Caco-2 (cell line): ENCODE measurements around the gene CDSN. TPM values are rescaled to one million over a fixed set of nuclear protein-coding genes. Genes with fewer than 3 reads are reported as not detected.

Source experiments
- BruUV-seq: library from RNA; stranded (reverse); fragments of 400-500 nt; replicated peaks from 2 replicates; lab custom pipeline; 2021; lab: Mats Ljungman, UMichigan
- CTCF ChIA-PET: fragments of 300-600 bp; sonication (Branson Sonifier 250); formaldehyde crosslinking; loops from one replicate; lab custom pipeline; 2022; ENCODE audit warnings: antibody characterized with exemption; lab: Charles Lee
- POLR2A ChIA-PET: fragments of 300-600 bp; sonication (Branson Sonifier 250); formaldehyde crosslinking; loops from one replicate; lab custom pipeline; 2022; ENCODE audit warnings: antibody characterized with exemption; lab: Charles Lee
- DNase-seq, 2 experiments: peaks; one replicate each; pipeline versions ENCODE4 v3.0.0 to v3.0.0-alpha.2; 2020 to 2022
- H3K27me3 ChIP-seq: replicated peaks from 2 replicates; pipeline ENCODE4 v1.6.0; 2011; ENCODE audit warnings: low read length; ENCODE audit not compliant: control insufficient read depth, insufficient read depth
- H3K36me3 ChIP-seq: 2 replicates; pipeline ENCODE4 v1.5.1; 2011; ENCODE audit warnings: low read length; ENCODE audit not compliant: control insufficient read depth, insufficient read depth
- H3K4me1 ChIP-seq: fragments of 250-450 bp; sonication (Bioruptor Pico); 2 replicates; pipeline ENCODE4 v1.5.1; 2020; ENCODE audit warnings: mild to moderate bottlenecking
- H3K4me3 ChIP-seq: 2 replicates; pipeline ENCODE4 v1.5.1; 2011; ENCODE audit warnings: low read depth, mild to moderate bottlenecking, control low read depth, low read length
- H3K9me3 ChIP-seq: fragments of 250-450 bp; sonication (Bioruptor Pico); 2 replicates; pipeline ENCODE4 v1.5.1; 2020; ENCODE audit warnings: mild to moderate bottlenecking, moderate library complexity
- H3K27ac Mint-ChIP-seq: one replicate; pipeline ENCODE4 v1.8.0; 2022; ENCODE audit warnings: mixed read lengths; ENCODE audit not compliant: unreplicated experiment
- H3K27me3 Mint-ChIP-seq: one replicate; pipeline ENCODE4 v1.8.0; 2022; ENCODE audit warnings: mixed read lengths; ENCODE audit not compliant: insufficient read depth, unreplicated experiment
- H3K36me3 Mint-ChIP-seq: one replicate; pipeline ENCODE4 v1.8.0; 2022; ENCODE audit warnings: mild to moderate bottlenecking, mixed read lengths; ENCODE audit not compliant: insufficient read depth, unreplicated experiment
- H3K4me1 Mint-ChIP-seq: one replicate; pipeline ENCODE4 v1.8.0; 2022; ENCODE audit warnings: low read depth, mixed read lengths; ENCODE audit not compliant: unreplicated experiment
- H3K4me3 Mint-ChIP-seq: one replicate; pipeline ENCODE4 v1.8.0; 2022; ENCODE audit warnings: mild to moderate bottlenecking, moderate library complexity, mixed read lengths; ENCODE audit not compliant: unreplicated experiment
- H3K9me3 Mint-ChIP-seq: one replicate; pipeline ENCODE4 v1.8.0; 2022; ENCODE audit warnings: mixed read lengths; ENCODE audit not compliant: unreplicated experiment
- intact Hi-C: fragments of 100-400 bp; cut with micrococcal nuclease; formaldehyde crosslinking; loops from one replicate; pipeline ENCODE4 v1.10.0; 2022; ENCODE audit not compliant: unreplicated experiment
- total RNA-seq: library from RNA; stranded (reverse); gene quantifications from 2 replicates; pipeline ENCODE4 v1.2.3, GENCODE V29; 2022
- TF ChIP-seq, protein P1 (sequence below), 2 experiments: fragments of 200-600 bp in 1 of 2; IDR thresholded peaks; 1 replicate in 1 of 2; 2 replicates in 1 of 2; pipeline versions ENCODE4 v1.5.1 to v1.8.0; 2011 to 2022; ENCODE audit warnings: antibody characterized with exemption in 1 of 2, control low read depth in 1 of 2, inconsistent platforms in 1 of 2, low read depth in 1 of 2, low read length in 1 of 2, mild to moderate bottlenecking in 1 of 2, moderate library complexity in 1 of 2; ENCODE audit not compliant: insufficient read depth in 1 of 2, severe bottlenecking in 1 of 2, unreplicated experiment in 1 of 2

CDSN gene
- total RNA-seq, 1 experiment from 2014 or later = not detected

DNA sequence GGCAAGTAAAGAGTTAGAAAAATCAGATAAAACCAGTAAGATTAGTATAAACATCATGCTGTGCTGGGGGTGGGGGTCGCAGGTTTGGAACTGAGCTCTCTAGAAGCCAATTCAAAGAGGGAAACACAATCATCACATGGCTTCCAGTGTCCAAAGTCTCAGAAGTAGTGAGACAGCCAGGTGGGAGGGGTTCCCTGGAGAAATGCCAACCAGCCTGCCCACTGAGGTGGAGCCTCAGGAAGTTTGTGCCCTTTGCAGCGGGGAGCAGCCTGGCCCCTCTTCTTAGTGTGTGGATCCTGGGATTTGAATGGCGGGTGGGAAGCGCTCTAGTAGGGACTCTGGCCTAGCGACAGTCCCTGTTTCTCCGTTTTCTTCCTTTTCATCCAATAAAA lies 29.3 kb downstream of the CDSN start:
- TF ChIP-seq, protein P1, sequence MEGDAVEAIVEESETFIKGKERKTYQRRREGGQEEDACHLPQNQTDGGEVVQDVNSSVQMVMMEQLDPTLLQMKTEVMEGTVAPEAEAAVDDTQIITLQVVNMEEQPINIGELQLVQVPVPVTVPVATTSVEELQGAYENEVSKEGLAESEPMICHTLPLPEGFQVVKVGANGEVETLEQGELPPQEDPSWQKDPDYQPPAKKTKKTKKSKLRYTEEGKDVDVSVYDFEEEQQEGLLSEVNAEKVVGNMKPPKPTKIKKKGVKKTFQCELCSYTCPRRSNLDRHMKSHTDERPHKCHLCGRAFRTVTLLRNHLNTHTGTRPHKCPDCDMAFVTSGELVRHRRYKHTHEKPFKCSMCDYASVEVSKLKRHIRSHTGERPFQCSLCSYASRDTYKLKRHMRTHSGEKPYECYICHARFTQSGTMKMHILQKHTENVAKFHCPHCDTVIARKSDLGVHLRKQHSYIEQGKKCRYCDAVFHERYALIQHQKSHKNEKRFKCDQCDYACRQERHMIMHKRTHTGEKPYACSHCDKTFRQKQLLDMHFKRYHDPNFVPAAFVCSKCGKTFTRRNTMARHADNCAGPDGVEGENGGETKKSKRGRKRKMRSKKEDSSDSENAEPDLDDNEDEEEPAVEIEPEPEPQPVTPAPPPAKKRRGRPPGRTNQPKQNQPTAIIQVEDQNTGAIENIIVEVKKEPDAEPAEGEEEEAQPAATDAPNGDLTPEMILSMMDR (IDR thresholded peaks at IDR 0.05; ENCODE audit: insufficient read depth in 1 of 2, low read depth in 1 of 2, low read length in 1 of 2, severe bottlenecking in 1 of 2, unreplicated experiment in 1 of 2) = no peak
- POLR2A ChIA-PET = interaction anchor here (0.6 kb wide), 1 partner anchor 310 kb away, joined by 3 read pairs; no protein-coding TSS in a partner anchor

DNA sequence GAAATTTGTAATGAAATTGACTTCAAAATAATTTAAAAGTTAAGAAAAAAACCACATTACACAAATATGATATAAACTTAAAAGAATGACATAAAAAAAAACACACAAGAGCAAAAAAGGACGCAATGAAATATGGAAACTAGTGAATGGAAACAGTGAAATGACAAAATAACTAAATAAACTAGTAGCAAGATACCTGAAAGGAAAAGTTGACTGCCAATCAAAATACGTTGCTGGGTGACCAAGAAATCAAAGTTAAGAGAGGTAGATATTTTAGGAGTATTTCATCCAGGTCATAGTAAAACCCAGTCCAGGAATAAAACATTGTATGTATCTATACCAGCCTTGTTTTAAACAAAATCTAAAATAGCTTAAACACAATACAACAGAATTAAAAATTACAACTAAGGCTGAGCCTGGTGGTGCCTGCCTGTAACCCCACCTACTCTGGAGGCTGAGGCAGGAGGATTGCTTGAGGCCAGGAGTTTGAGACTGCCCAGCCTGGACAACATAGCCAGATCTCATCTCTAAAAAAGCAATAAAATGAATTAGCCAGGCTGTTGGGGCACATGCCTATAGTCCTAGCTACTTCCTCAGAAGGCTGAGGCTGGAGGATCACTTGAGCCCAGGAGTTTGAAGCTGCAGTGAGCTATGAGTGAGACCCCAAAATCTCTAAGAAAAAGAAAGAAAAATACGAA lies 29.8 kb downstream of the CDSN start:
- no peak overlapping the region for H3K4me3 ChIP-seq
- POLR2A ChIA-PET = no interaction called here
- Mint-ChIP-seq H3K4me1 (peaks cover 19% of the 10 kb centered on the region), H3K36me3 (no peaks in the 10 kb centered on the region), H3K9me3 (no peaks in the 10 kb centered on the region), H3K4me3 (no peak overlapping the region), H3K27ac (no peak overlapping the region), H3K27me3 (no peaks in the 10 kb centered on the region)
- CTCF ChIA-PET = interaction anchor here (0.8 kb wide), 1 partner anchor 11 kb away, joined by 3 read pairs; no protein-coding TSS in a partner anchor
- TF ChIP-seq, protein P1 (IDR thresholded peaks at IDR 0.05; ENCODE audit: insufficient read depth in 1 of 2, low read depth in 1 of 2, low read length in 1 of 2, severe bottlenecking in 1 of 2, unreplicated experiment in 1 of 2) = no peak
- no peaks in the 10 kb centered on the region for H3K9me3 ChIP-seq
- BruUV-seq = no TSS peak
- intact Hi-C loops = no loop called here
- H3K27me3 ChIP-seq = no peaks in the 10 kb centered on the region
- no peaks in the 10 kb centered on the region for H3K36me3 ChIP-seq
- no peak for DNase-seq
- peaks cover 26% of the 10 kb centered on the region for H3K4me1 ChIP-seq

More for the DNA sequence above, 29.3 kb downstream of the CDSN start:
- H3K4me1 ChIP-seq = peaks cover 26% of the 10 kb centered on the region
- Mint-ChIP-seq H3K36me3 (no peaks in the 10 kb centered on the region), H3K4me1 (peaks cover 20% of the 10 kb centered on the region), H3K9me3 (no peaks in the 10 kb centered on the region), H3K4me3 (no peak overlapping the region), H3K27ac (no peak overlapping the region), H3K27me3 (no peaks in the 10 kb centered on the region)
- no peaks in the 10 kb centered on the region for H3K27me3 ChIP-seq
- no peaks in the 10 kb centered on the region for H3K9me3 ChIP-seq
- H3K36me3 ChIP-seq = no peaks in the 10 kb centered on the region
- BruUV-seq = no TSS peak
- H3K4me3 ChIP-seq = no peak overlapping the region
- CTCF ChIA-PET = interaction anchor here (0.8 kb wide), 1 partner anchor 11 kb away, joined by 3 read pairs; no protein-coding TSS in a partner anchor
- intact Hi-C loops = no loop called here
- no peak for DNase-seq

DNA sequence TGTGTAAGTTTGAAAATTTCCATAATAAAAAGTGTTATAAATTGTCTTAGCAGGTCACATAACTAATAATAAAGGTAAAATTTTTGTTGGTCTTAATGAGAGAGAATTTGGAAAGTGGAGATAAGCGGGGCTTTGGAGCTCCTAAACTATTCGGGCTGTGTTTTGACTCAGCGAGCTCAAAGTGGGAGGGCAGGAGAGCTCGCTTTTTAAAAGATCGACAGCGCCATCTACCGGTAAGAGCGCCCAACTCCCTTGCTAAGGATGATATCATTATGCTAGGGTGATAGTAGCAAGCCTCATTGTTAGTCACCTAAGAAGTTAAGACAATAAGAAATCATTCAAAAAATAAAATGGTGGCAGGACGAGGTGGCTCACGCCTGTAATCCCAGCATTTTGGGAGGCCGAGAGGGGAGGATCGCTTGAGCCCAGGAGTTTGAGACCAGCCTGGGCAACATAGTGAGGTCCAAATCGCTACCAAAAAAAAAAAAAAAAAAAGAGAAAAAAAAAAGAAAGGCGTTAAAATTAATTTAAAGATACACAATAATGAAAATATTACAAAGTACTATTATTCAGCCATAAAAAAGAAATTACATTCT lies 32.7 kb downstream of the CDSN start:
- CTCF ChIA-PET = interaction anchor here (0.6 to 2.3 kb wide), 53 partner anchors 14 to 1742 kb away, joined by 3 to 66 read pairs (median 4); partner anchors contain the start of genes C6orf15, CDSN, DDR1 and DHX16
- H3K36me3 Mint-ChIP-seq = no peaks in the 10 kb centered on the region
- no peaks in the 10 kb centered on the region for H3K9me3 Mint-ChIP-seq
- H3K27me3 Mint-ChIP-seq = no peaks in the 10 kb centered on the region
- H3K27me3 ChIP-seq = no peaks in the 10 kb centered on the region
- no peak overlapping the region for H3K27ac Mint-ChIP-seq
- intact Hi-C loops = loop anchor here (1.0 to 10.0 kb wide), 5 partner anchors 29 to 605 kb away; partner anchors contain the start of genes FLOT1 and IER3
- POLR2A ChIA-PET = interaction anchor here (0.5 to 1.0 kb wide), 2 partner anchors 161 to 174 kb away, joined by 3 to 6 read pairs; partner anchors contain the start of gene VARS2
- H3K4me1 ChIP-seq = peaks cover 14% of the 10 kb centered on the region
- no TSS peak for BruUV-seq
- peaks cover 6% of the 10 kb centered on the region for H3K4me1 Mint-ChIP-seq
- no peaks in the 10 kb centered on the region for H3K9me3 ChIP-seq
- TF ChIP-seq, protein P1 (IDR thresholded peaks at IDR 0.05; ENCODE audit: insufficient read depth in 1 of 2, low read depth in 1 of 2, low read length in 1 of 2, severe bottlenecking in 1 of 2, unreplicated experiment in 1 of 2) = peak; percentile 51 to 58
- H3K4me3 Mint-ChIP-seq = no peak overlapping the region
- peak; percentile 70 to 82 for DNase-seq
- H3K4me3 ChIP-seq = no peak overlapping the region
- no peaks in the 10 kb centered on the region for H3K36me3 ChIP-seq
